ENCODE results near the gene BRD7. TPM values are rescaled to one million over a fixed set of nuclear protein-coding genes. Genes with fewer than 3 reads are reported as not detected.

The BRD7 gene
- total and polyA plus RNA-seq, 2 donors (not counting 3 experiments of a cell fraction or from before 2014, with no cell fraction given): 17.1 to 69.1 TPM

DNA sequence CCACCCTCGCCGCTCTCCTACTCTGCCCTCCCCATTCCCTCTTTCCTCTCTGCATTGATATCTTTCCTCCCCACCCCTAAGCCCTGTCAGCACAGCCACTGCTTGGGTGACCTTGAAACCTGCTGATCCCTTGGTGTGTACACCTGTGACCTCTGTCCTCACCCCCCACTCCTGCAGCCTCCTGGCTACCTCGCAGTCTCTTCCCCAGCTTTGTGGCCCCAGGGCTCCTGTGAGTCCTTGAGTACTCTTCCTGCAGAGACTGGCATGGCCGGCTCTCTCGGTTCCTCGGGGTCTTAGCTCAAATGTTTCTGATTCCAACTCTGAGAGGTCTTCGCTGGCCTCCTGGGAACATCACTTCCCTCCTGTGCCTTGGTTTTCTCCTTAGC, 70.7 kb downstream of the BRD7 start:
- DNase-seq (ENCODE audit: low read depth, low spot score): no peak
- no peak overlapping the region for H3K27ac ChIP-seq (ENCODE audit: insufficient read depth, low read depth, low read length)
- H3K27me3 ChIP-seq (ENCODE audit: control insufficient read depth in 2 of 2, insufficient read depth in 2 of 2, low read length in 2 of 2): no peaks in the 10 kb centered on the region
- H3K4me3 ChIP-seq (replicated peaks in 1 of 3; ENCODE audit: insufficient read depth in 1 of 3, low read depth in 1 of 3, low read length in 3 of 3): no peak overlapping the region
- dilution Hi-C loops (cut with MboI; ENCODE audit: extremely low pct_ligation_motif_present, low sequenced_read_pairs) (no loop called here), intact Hi-C loops (cut with micrococcal nuclease) (no loop called here)
- ChIA-PET POLR2A (no interaction called here), CTCF (interaction anchor here (0.8 kb wide), 1 partner anchor 57 kb away, joined by 4 read pairs; no protein-coding TSS in a partner anchor)
- no peak for FAIRE-seq
- H3K4me2 ChIP-seq (ENCODE audit: insufficient read depth, low read length): no peak overlapping the region
- no peaks in the 10 kb centered on the region for H3K4me1 ChIP-seq (ENCODE audit: control insufficient read depth, extremely low read depth, insufficient read depth, low read length)
- no peaks in the 10 kb centered on the region for H4K20me1 ChIP-seq (replicated peaks; ENCODE audit: control insufficient read depth, extremely low read depth, insufficient read depth, low read length)
- H3K36me3 ChIP-seq (ENCODE audit: control insufficient read depth in 2 of 2, extremely low read depth in 1 of 2, insufficient read depth in 2 of 2, low read length in 2 of 2): no peaks in the 10 kb centered on the region
- H3K9me1 ChIP-seq (replicated peaks; ENCODE audit: control insufficient read depth, extremely low read depth, insufficient read depth, low read length): no peaks in the 10 kb centered on the region
- no peak for TF ChIP-seq JUN (IDR thresholded peaks at IDR 0.05; ENCODE audit: borderline replicate concordance, insufficient read depth, insufficient read length, low read depth)
- no peak for TF ChIP-seq GATA2 (IDR thresholded peaks at IDR 0.05; ENCODE audit: insufficient read depth, insufficient read length, low read depth, low read length)
- TF ChIP-seq MYC (IDR thresholded peaks at IDR 0.05; ENCODE audit: low read depth, low read length): no peak
- TF ChIP-seq POLR2AphosphoS5 (IDR thresholded peaks at IDR 0.05; ENCODE audit: insufficient read depth, low read depth, low read length): no peak
- TF ChIP-seq FOS (IDR thresholded peaks at IDR 0.05; ENCODE audit: borderline replicate concordance, insufficient read depth, low read length): no peak
- no peak for TF ChIP-seq POLR2A (IDR thresholded peaks at IDR 0.05; ENCODE audit: low read depth, low read length)
- TF ChIP-seq, protein P1, sequence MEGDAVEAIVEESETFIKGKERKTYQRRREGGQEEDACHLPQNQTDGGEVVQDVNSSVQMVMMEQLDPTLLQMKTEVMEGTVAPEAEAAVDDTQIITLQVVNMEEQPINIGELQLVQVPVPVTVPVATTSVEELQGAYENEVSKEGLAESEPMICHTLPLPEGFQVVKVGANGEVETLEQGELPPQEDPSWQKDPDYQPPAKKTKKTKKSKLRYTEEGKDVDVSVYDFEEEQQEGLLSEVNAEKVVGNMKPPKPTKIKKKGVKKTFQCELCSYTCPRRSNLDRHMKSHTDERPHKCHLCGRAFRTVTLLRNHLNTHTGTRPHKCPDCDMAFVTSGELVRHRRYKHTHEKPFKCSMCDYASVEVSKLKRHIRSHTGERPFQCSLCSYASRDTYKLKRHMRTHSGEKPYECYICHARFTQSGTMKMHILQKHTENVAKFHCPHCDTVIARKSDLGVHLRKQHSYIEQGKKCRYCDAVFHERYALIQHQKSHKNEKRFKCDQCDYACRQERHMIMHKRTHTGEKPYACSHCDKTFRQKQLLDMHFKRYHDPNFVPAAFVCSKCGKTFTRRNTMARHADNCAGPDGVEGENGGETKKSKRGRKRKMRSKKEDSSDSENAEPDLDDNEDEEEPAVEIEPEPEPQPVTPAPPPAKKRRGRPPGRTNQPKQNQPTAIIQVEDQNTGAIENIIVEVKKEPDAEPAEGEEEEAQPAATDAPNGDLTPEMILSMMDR (IDR thresholded peaks at IDR 0.05; ENCODE audit: extremely low read depth in 1 of 2, insufficient read depth in 1 of 2, low read depth in 1 of 2, low read length in 2 of 2): no peak
- TF ChIP-seq, protein P2, sequence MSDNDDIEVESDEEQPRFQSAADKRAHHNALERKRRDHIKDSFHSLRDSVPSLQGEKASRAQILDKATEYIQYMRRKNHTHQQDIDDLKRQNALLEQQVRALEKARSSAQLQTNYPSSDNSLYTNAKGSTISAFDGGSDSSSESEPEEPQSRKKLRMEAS (IDR thresholded peaks at IDR 0.05; ENCODE audit: insufficient read depth, insufficient read length): no peak
- TF ChIP-seq EZH2 (IDR thresholded peaks at IDR 0.05; ENCODE audit: borderline replicate concordance, low read depth, low read length, severe bottlenecking): no peak
- H3K9me3 ChIP-seq (replicated peaks; ENCODE audit: control insufficient read depth, insufficient read depth, low read length): no peaks in the 10 kb centered on the region
- H2AFZ ChIP-seq (ENCODE audit: low read depth, low read length): no peak overlapping the region
- no peak overlapping the region for H3K9ac ChIP-seq (replicated peaks; ENCODE audit: extremely low read depth, insufficient read depth, low read length)
- H3K79me2 ChIP-seq (ENCODE audit: control insufficient read depth, insufficient read depth, low read length): no peaks in the 10 kb centered on the region
- BruUV-seq (replicated peaks): no TSS peak
